Gastroesophageal sphincter (tissue), 3 donors: ENCODE measurements around the gene SOAT1.

Experiments
- CTCF ChIP-seq, 4 experiments: fragments of 200-600 bp in 2 of 4; fragments of 450-650 bp in 2 of 4; sonication (generic) in 1 of 4; IDR thresholded peaks; one replicate each; pipeline ENCODE4 v1.5.1; 2017 to 2019; ENCODE audit warnings: antibody characterized with exemption in 4 of 4, mild to moderate bottlenecking in 2 of 4, moderate library complexity in 2 of 4
- EP300 ChIP-seq: sonication (generic); formaldehyde crosslinking; IDR thresholded peaks from one replicate; pipeline ENCODE4 v1.6.1; 2017; ENCODE audit warnings: antibody characterized with exemption, mild to moderate bottlenecking

GRCh38 chr1:179283992-179284391, 9.6 kb upstream of the SOAT1 start:
- TF ChIP-seq CTCF (IDR thresholded peaks at IDR 0.05) (no peak), EP300 (no peak)
